HepG2 (cell line): Measurements from ENCODE around the gene TMEM164. TPM values are rescaled to one million over a fixed set of nuclear protein-coding genes. Genes with fewer than 3 reads are reported as not detected.

Experiments used
- ELF4 ChIP-seq: sonication (generic); formaldehyde crosslinking; IDR thresholded peaks from 2 replicates; pipeline ENCODE4 v1.5.0; 2020; ENCODE audit warnings: missing genetic modification reagents, mild to moderate bottlenecking, moderate library complexity, borderline replicate concordance
- HMG20B ChIP-seq: conservative IDR thresholded peaks from 2 replicates; pipeline ENCODE4 v1.6.1; 2016; ENCODE audit warnings: missing genetic modification reagents, missing compliant biosample characterization
- HNF4A ChIP-seq: sonication (generic); formaldehyde crosslinking; IDR thresholded peaks from 2 replicates; pipeline ENCODE4 v1.4.0; 2020; ENCODE audit warnings: missing genetic modification reagents
- HNRNPLL ChIP-seq: fragments of 200-400 bp; formaldehyde crosslinking; IDR thresholded peaks from 2 replicates; pipeline ENCODE4 v1.6.1; 2017; ENCODE audit warnings: mild to moderate bottlenecking, low read depth, low read length; ENCODE audit not compliant: poor library complexity, severe bottlenecking
- MED1 ChIP-seq: sonication (generic); formaldehyde crosslinking; IDR thresholded peaks from 2 replicates; pipeline ENCODE4 v1.4.0; 2020; ENCODE audit warnings: missing genetic modification reagents
- POGZ ChIP-seq: sonication (generic); formaldehyde crosslinking; IDR thresholded peaks from 2 replicates; pipeline ENCODE4 v1.4.0; 2020; ENCODE audit warnings: mild to moderate bottlenecking, missing genetic modification reagents
- PPARG ChIP-seq: conservative IDR thresholded peaks from 2 replicates; pipeline ENCODE4 v1.6.1; 2016; ENCODE audit warnings: missing biosample characterization, missing genetic modification reagents
- SALL1 ChIP-seq: sonication (generic); formaldehyde crosslinking; IDR thresholded peaks from 2 replicates; pipeline ENCODE4 v1.8.0; 2022; ENCODE audit warnings: mild to moderate bottlenecking, missing genetic modification reagents
- TMF1 ChIP-seq: sonication (generic); formaldehyde crosslinking; IDR thresholded peaks from 2 replicates; pipeline ENCODE4 v1.8.1; 2022; ENCODE audit warnings: low read depth, missing genetic modification reagents
- ZBTB20 ChIP-seq: sonication (generic); formaldehyde crosslinking; IDR thresholded peaks from 2 replicates; pipeline ENCODE4 v1.8.1; 2023; ENCODE audit warnings: missing genetic modification reagents, low read depth, mild to moderate bottlenecking, borderline replicate concordance
- ZFY ChIP-seq: sonication (generic); formaldehyde crosslinking; IDR thresholded peaks from 2 replicates; pipeline ENCODE4 v1.4.0; 2020; ENCODE audit warnings: missing genetic modification reagents
- ZNF124 ChIP-seq: sonication (generic); formaldehyde crosslinking; IDR thresholded peaks from 2 replicates; pipeline ENCODE4 v1.4.0; 2020; ENCODE audit warnings: missing genetic modification reagents
- ZNF446 ChIP-seq: sonication (generic); formaldehyde crosslinking; IDR thresholded peaks from 2 replicates; pipeline ENCODE4 v1.5.0; 2020; ENCODE audit warnings: mild to moderate bottlenecking, missing genetic modification reagents
- ZNF496 ChIP-seq: sonication (generic); formaldehyde crosslinking; IDR thresholded peaks from 2 replicates; pipeline ENCODE4 v1.8.1; 2023; ENCODE audit warnings: mild to moderate bottlenecking, moderate library complexity, missing genetic modification reagents; ENCODE audit not compliant: insufficient replicate concordance
- polyA plus RNA-seq, 8 experiments: library from polyadenylated mRNA; depleted of rRNA in 3 of 8; stranded (reverse) in 7 of 8; unstranded in 1 of 8; fragments of >200 nt; fragmentation: Illumina TruSeq in 4 of 8; extraction: Trizol in 4 of 8; gene quantifications; 2 replicates each; pipeline versions ENCODE4 v1.2.1 to v1.2.3, GENCODE V29; 2011 to 2016; ENCODE audit warnings: low read depth in 4 of 8, missing spikeins in 1 of 8, mixed read lengths in 1 of 8; ENCODE audit not compliant: insufficient read depth in 1 of 8
- total RNA-seq, 5 experiments: library from RNA; depleted of rRNA; stranded (reverse); fragments of >200 nt; fragmentation: Illumina TruSeq; extraction: Trizol; gene quantifications; 2 replicates each; pipeline ENCODE4 v1.2.3, GENCODE V29; 2016; ENCODE audit warnings: low read depth in 1 of 5
- TF ChIP-seq, protein P1 (sequence below): IDR thresholded peaks from 2 replicates; pipeline ENCODE4 v1.4.0; 2020; ENCODE audit warnings: mild to moderate bottlenecking, missing genetic modification reagents
- TF ChIP-seq, protein P2 (sequence below): IDR thresholded peaks from 2 replicates; pipeline ENCODE4 v1.6.1; 2016; ENCODE audit warnings: missing genetic modification reagents, missing compliant biosample characterization
- TF ChIP-seq, protein P3 (sequence below): sonication (generic); formaldehyde crosslinking; IDR thresholded peaks from 2 replicates; pipeline ENCODE4 v1.5.0; 2020; ENCODE audit warnings: mild to moderate bottlenecking, missing genetic modification reagents
- TF ChIP-seq, protein P4 (sequence below): sonication (generic); formaldehyde crosslinking; IDR thresholded peaks from 2 replicates; pipeline ENCODE4 v1.5.0; 2020; ENCODE audit warnings: mild to moderate bottlenecking, missing genetic modification reagents

The TMEM164 gene
- total and polyA plus RNA-seq, 2 of the 13 experiments (the other 11 are each of a cell fraction or from before 2014, with no cell fraction given), result 5.8 to 13.2 TPM

DNA sequence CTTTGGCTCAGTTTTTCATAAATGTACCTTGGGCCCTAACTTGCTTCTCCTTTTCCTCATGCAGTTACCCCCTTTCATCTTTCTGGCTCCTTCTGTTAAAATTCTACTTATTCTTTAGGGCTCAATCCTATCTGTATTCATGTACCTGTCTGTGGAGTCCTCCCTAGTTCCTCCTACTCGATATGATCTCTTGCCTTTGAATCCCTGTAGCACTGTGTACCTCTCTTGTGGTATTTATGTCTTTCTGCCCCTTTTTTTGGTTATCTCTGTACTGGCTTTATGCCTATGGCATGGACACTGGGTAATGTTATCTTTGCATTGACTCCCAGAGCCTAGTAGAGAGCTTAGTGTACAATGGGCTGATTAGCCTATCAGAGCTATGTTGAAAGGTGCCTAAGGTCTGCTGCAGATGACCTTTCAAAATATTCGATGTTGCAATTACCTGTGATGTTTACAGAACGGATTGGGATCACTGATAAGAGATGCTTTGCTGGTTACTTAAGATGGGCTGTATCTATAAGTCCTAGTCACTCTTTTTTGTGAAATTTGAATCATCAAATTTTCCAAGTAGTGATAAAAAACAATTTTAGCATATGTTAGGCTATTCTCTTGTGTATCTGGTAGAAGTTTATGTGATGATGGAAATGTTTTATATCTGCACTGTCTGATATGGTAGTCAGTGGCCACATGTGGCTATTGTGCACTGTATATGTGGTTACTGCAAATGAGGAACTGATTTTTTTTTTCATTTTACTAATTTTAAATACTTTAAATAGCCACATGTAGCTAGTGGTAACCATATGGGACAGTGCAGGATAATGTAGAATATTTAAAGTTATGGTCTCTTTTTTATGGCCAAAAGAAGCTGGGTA is 33.5 kb downstream of the TMEM164 start (continued):
- TF ChIP-seq, protein P1, sequence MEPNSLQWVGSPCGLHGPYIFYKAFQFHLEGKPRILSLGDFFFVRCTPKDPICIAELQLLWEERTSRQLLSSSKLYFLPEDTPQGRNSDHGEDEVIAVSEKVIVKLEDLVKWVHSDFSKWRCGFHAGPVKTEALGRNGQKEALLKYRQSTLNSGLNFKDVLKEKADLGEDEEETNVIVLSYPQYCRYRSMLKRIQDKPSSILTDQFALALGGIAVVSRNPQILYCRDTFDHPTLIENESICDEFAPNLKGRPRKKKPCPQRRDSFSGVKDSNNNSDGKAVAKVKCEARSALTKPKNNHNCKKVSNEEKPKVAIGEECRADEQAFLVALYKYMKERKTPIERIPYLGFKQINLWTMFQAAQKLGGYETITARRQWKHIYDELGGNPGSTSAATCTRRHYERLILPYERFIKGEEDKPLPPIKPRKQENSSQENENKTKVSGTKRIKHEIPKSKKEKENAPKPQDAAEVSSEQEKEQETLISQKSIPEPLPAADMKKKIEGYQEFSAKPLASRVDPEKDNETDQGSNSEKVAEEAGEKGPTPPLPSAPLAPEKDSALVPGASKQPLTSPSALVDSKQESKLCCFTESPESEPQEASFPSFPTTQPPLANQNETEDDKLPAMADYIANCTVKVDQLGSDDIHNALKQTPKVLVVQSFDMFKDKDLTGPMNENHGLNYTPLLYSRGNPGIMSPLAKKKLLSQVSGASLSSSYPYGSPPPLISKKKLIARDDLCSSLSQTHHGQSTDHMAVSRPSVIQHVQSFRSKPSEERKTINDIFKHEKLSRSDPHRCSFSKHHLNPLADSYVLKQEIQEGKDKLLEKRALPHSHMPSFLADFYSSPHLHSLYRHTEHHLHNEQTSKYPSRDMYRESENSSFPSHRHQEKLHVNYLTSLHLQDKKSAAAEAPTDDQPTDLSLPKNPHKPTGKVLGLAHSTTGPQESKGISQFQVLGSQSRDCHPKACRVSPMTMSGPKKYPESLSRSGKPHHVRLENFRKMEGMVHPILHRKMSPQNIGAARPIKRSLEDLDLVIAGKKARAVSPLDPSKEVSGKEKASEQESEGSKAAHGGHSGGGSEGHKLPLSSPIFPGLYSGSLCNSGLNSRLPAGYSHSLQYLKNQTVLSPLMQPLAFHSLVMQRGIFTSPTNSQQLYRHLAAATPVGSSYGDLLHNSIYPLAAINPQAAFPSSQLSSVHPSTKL (CRISPR knock-in tag), result peak; percentile 94
- TF ChIP-seq TMF1 (CRISPR knock-in tag), result no peak
- TF ChIP-seq ZFY (CRISPR knock-in tag), result no peak
- TF ChIP-seq ZNF496, result no peak
- TF ChIP-seq, protein P2, sequence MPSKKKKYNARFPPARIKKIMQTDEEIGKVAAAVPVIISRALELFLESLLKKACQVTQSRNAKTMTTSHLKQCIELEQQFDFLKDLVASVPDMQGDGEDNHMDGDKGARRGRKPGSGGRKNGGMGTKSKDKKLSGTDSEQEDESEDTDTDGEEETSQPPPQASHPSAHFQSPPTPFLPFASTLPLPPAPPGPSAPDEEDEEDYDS (CRISPR knock-in tag), result no peak
- TF ChIP-seq, protein P3, sequence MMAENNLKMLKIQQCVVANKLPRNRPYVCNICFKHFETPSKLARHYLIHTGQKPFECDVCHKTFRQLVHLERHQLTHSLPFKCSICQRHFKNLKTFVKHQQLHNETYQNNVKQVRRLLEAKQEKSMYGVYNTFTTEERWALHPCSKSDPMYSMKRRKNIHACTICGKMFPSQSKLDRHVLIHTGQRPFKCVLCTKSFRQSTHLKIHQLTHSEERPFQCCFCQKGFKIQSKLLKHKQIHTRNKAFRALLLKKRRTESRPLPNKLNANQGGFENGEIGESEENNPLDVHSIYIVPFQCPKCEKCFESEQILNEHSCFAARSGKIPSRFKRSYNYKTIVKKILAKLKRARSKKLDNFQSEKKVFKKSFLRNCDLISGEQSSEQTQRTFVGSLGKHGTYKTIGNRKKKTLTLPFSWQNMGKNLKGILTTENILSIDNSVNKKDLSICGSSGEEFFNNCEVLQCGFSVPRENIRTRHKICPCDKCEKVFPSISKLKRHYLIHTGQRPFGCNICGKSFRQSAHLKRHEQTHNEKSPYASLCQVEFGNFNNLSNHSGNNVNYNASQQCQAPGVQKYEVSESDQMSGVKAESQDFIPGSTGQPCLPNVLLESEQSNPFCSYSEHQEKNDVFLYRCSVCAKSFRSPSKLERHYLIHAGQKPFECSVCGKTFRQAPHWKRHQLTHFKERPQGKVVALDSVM (CRISPR knock-in tag), result no peak
- no peak for TF ChIP-seq ZNF446 (CRISPR knock-in tag)
- TF ChIP-seq ZBTB20 (CRISPR knock-in tag), result peak; percentile 43; the same call in 1 of the 2 replicates
- TF ChIP-seq HNRNPLL, result no peak
- TF ChIP-seq MED1 (CRISPR knock-in tag), result 0 out of 2 replicates have a peak, but pooled peaks have one; percentile 44
- 0 out of 2 replicates have a peak, but pooled peaks have one; percentile 27 for TF ChIP-seq PPARG (CRISPR knock-in tag)
- no peak for TF ChIP-seq ZNF124
- peak; percentile 84 for TF ChIP-seq POGZ
- TF ChIP-seq HNF4A, result peak; percentile 70
- 0 out of 2 replicates have a peak, but pooled peaks have one; percentile 62 for TF ChIP-seq HMG20B (CRISPR knock-in tag)
- no peak for TF ChIP-seq ELF4 (CRISPR knock-in tag)
- TF ChIP-seq SALL1 (CRISPR knock-in tag), result peak; percentile 57; the same call in 1 of the 2 replicates
- TF ChIP-seq, protein P4, sequence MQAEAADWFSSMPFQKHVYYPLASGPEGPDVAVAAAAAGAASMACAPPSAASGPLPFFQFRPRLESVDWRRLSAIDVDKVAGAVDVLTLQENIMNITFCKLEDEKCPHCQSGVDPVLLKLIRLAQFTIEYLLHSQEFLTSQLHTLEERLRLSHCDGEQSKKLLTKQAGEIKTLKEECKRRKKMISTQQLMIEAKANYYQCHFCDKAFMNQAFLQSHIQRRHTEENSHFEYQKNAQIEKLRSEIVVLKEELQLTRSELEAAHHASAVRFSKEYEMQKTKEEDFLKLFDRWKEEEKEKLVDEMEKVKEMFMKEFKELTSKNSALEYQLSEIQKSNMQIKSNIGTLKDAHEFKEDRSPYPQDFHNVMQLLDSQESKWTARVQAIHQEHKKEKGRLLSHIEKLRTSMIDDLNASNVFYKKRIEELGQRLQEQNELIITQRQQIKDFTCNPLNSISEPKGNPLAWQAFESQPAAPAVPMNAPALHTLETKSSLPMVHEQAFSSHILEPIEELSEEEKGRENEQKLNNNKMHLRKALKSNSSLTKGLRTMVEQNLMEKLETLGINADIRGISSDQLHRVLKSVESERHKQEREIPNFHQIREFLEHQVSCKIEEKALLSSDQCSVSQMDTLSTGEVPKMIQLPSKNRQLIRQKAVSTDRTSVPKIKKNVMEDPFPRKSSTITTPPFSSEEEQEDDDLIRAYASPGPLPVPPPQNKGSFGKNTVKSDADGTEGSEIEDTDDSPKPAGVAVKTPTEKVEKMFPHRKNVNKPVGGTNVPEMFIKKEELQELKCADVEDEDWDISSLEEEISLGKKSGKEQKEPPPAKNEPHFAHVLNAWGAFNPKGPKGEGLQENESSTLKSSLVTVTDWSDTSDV, result no peak
